Dendritic cell treated with granulocyte-macrophage colony-stimulating factor and Interleukin-4, amounts not matched to agents 40 ng/mL and 50 ng/mL, for 4 days (primary cell): ENCODE results near the gene CPLX1.

Experiments used
- H3K27ac Mint-ChIP-seq: one replicate; pipeline ENCODE4 v1.8.0; 2022; ENCODE audit warnings: mild to moderate bottlenecking, mixed read lengths
- H3K27me3 Mint-ChIP-seq: one replicate; pipeline ENCODE4 v1.8.0; 2022; ENCODE audit warnings: mild to moderate bottlenecking, mixed read lengths
- H3K36me3 Mint-ChIP-seq: one replicate; pipeline ENCODE4 v1.8.0; 2022; ENCODE audit warnings: low read depth, mixed read lengths
- H3K4me1 Mint-ChIP-seq: one replicate; pipeline ENCODE4 v1.8.0; 2022; ENCODE audit warnings: low read depth, mixed read lengths
- H3K4me3 Mint-ChIP-seq: one replicate; pipeline ENCODE4 v1.8.0; 2022; ENCODE audit warnings: mild to moderate bottlenecking, moderate library complexity, mixed read lengths
- H3K9me3 Mint-ChIP-seq: one replicate; pipeline ENCODE4 v1.8.0; 2022; ENCODE audit warnings: mixed read lengths
- intact Hi-C: fragments of 100-400 bp; cut with micrococcal nuclease; formaldehyde crosslinking; loops from one replicate; pipeline ENCODE4 v1.15.0; 2022

Gene CPLX1

GRCh38 chr4:833156-833555, 7.2 kb upstream of the CPLX1 start:
- H3K27me3 Mint-ChIP-seq = peaks cover 37% of the 10 kb centered on the region
- intact Hi-C loops = no loop called here
- no peak overlapping the region for H3K27ac Mint-ChIP-seq
- H3K36me3 Mint-ChIP-seq = no peaks in the 10 kb centered on the region
- peaks cover 21% of the 10 kb centered on the region for H3K9me3 Mint-ChIP-seq
- H3K4me1 Mint-ChIP-seq = peaks cover 7% of the 10 kb centered on the region
- H3K4me3 Mint-ChIP-seq = no peak overlapping the region

GRCh38 chr4:832536-832935, 6.6 kb upstream of the CPLX1 start:
- intact Hi-C loops = no loop called here
- peaks cover 7% of the 10 kb centered on the region for H3K4me1 Mint-ChIP-seq
- H3K27ac Mint-ChIP-seq = no peak overlapping the region
- H3K27me3 Mint-ChIP-seq = peaks cover 43% of the 10 kb centered on the region
- no peak overlapping the region for H3K4me3 Mint-ChIP-seq
- peaks cover 15% of the 10 kb centered on the region for H3K9me3 Mint-ChIP-seq
- H3K36me3 Mint-ChIP-seq = no peaks in the 10 kb centered on the region

GRCh38 chr4:832108-832507, 6.2 kb upstream of the CPLX1 start:
- no peaks in the 10 kb centered on the region for H3K36me3 Mint-ChIP-seq
- peaks cover 11% of the 10 kb centered on the region for H3K9me3 Mint-ChIP-seq
- peaks cover 7% of the 10 kb centered on the region for H3K4me1 Mint-ChIP-seq
- H3K27ac Mint-ChIP-seq = no peak overlapping the region
- H3K27me3 Mint-ChIP-seq = peaks cover 47% of the 10 kb centered on the region
- no peak overlapping the region for H3K4me3 Mint-ChIP-seq
- intact Hi-C loops = no loop called here

- intact Hi-C loops = no loop called here
- H3K4me3 Mint-ChIP-seq = no peak overlapping the region
- peaks cover 7% of the 10 kb centered on the region for H3K4me1 Mint-ChIP-seq
- H3K36me3 Mint-ChIP-seq = no peaks in the 10 kb centered on the region
- H3K27me3 Mint-ChIP-seq = peaks cover 51% of the 10 kb centered on the region
- H3K27ac Mint-ChIP-seq = no peak overlapping the region
- H3K9me3 Mint-ChIP-seq = peaks cover 8% of the 10 kb centered on the region
These were observed 5.5 kb upstream of the CPLX1 start for GRCh38 chr4:831483-831805.

- Mint-ChIP-seq H3K4me1 (peaks cover 7% of the 10 kb centered on the region), H3K4me3 (no peak overlapping the region), H3K36me3 (no peaks in the 10 kb centered on the region), H3K9me3 (peaks cover 8% of the 10 kb centered on the region), H3K27me3 (peaks cover 51% of the 10 kb centered on the region), H3K27ac (no peak overlapping the region)
- intact Hi-C loops = no loop called here
These were observed 4.9 kb upstream of the CPLX1 start for GRCh38 chr4:830601-831482.

- intact Hi-C loops = no loop called here
These were observed 4.1 kb upstream of the CPLX1 start for GRCh38 chr4:829761-830600.

GRCh38 chr4:829291-829690, 3.4 kb upstream of the CPLX1 start:
- intact Hi-C loops = no loop called here
- H3K4me1 Mint-ChIP-seq = peaks cover 7% of the 10 kb centered on the region
- H3K36me3 Mint-ChIP-seq = no peaks in the 10 kb centered on the region
- H3K4me3 Mint-ChIP-seq = no peak overlapping the region
- H3K27me3 Mint-ChIP-seq = peaks cover 59% of the 10 kb centered on the region
- H3K27ac Mint-ChIP-seq = no peak overlapping the region
- peaks cover 8% of the 10 kb centered on the region for H3K9me3 Mint-ChIP-seq

More at GRCh38 chr4:829761-830600, 4.1 kb upstream of the CPLX1 start:
- Mint-ChIP-seq H3K4me3 (no peak overlapping the region), H3K36me3 (no peaks in the 10 kb centered on the region), H3K27me3 (peaks cover 55% of the 10 kb centered on the region), H3K4me1 (peaks cover 7% of the 10 kb centered on the region), H3K27ac (no peak overlapping the region), H3K9me3 (peaks cover 8% of the 10 kb centered on the region)

GRCh38 chr4:828641-829271, 2.8 kb upstream of the CPLX1 start:
- H3K27me3 Mint-ChIP-seq = peaks cover 63% of the 10 kb centered on the region
- peaks cover 7% of the 10 kb centered on the region for H3K4me1 Mint-ChIP-seq
- H3K9me3 Mint-ChIP-seq = peaks cover 8% of the 10 kb centered on the region
- intact Hi-C loops = no loop called here
- H3K27ac Mint-ChIP-seq = no peak overlapping the region
- no peak overlapping the region for H3K4me3 Mint-ChIP-seq
- no peaks in the 10 kb centered on the region for H3K36me3 Mint-ChIP-seq

- no peak overlapping the region for H3K4me3 Mint-ChIP-seq
- intact Hi-C loops = no loop called here
- no peak overlapping the region for H3K27ac Mint-ChIP-seq
- peaks cover 69% of the 10 kb centered on the region for H3K27me3 Mint-ChIP-seq
- peaks cover 8% of the 10 kb centered on the region for H3K9me3 Mint-ChIP-seq
- H3K36me3 Mint-ChIP-seq = no peaks in the 10 kb centered on the region
- no peaks in the 10 kb centered on the region for H3K4me1 Mint-ChIP-seq
These were observed 1.5 kb upstream of the CPLX1 start for GRCh38 chr4:827209-828081.

- H3K4me3 Mint-ChIP-seq = peak overlapping the region; percentile 21
These were observed 729 bp upstream of the CPLX1 start for GRCh38 chr4:826508-827208.

GRCh38 chr4:825063-825970, 612 bp downstream of the CPLX1 start:
- intact Hi-C loops = no loop called here
- Mint-ChIP-seq H3K36me3 (no peaks in the 10 kb centered on the region), H3K27me3 (peaks cover 80% of the 10 kb centered on the region), H3K4me1 (no peaks in the 10 kb centered on the region), H3K27ac (no peak overlapping the region), H3K9me3 (no peaks in the 10 kb centered on the region), H3K4me3 (peak overlapping the region; percentile 21)

More at GRCh38 chr4:826508-827208, 729 bp upstream of the CPLX1 start:
- Mint-ChIP-seq H3K9me3 (peaks cover 6% of the 10 kb centered on the region), H3K36me3 (no peaks in the 10 kb centered on the region), H3K27me3 (peaks cover 77% of the 10 kb centered on the region), H3K4me1 (no peaks in the 10 kb centered on the region), H3K27ac (no peak overlapping the region)
- intact Hi-C loops = no loop called here

GRCh38 chr4:824461-825062, 1.4 kb downstream of the CPLX1 start:
- Mint-ChIP-seq H3K4me3 (peak overlapping the region; percentile 5), H3K36me3 (no peaks in the 10 kb centered on the region), H3K27me3 (peaks cover 77% of the 10 kb centered on the region), H3K9me3 (no peaks in the 10 kb centered on the region), H3K27ac (no peak overlapping the region), H3K4me1 (no peaks in the 10 kb centered on the region)
- intact Hi-C loops = no loop called here
